Progenitor cell of endocrine pancreas (in vitro differentiated cells): ENCODE measurements around the gene PCDHA7. TPM values are rescaled to one million over a fixed set of nuclear protein-coding genes. Genes with fewer than 3 reads are reported as not detected.
"Not testable (repeated sequence)": the region's sequence is repeated elsewhere in the genome, so short reads cannot be mapped to it uniquely, and the experiment has no call there.

Experiments used
- DNase-seq: peaks from one replicate; pipeline ENCODE4 v3.0.0; 2021; ENCODE audit warnings: low spot score; ENCODE audit not compliant: unreplicated experiment
- H3K27ac Mint-ChIP-seq: 2 replicates; pipeline ENCODE4 v1.8.0; 2021; ENCODE audit warnings: mild to moderate bottlenecking, moderate library complexity, mixed read lengths
- H3K27me3 Mint-ChIP-seq: 2 replicates; pipeline ENCODE4 v1.8.0; 2021; ENCODE audit warnings: mixed read lengths
- H3K36me3 Mint-ChIP-seq: 2 replicates; pipeline ENCODE4 v1.8.0; 2022; ENCODE audit warnings: mixed read lengths; ENCODE audit not compliant: insufficient read depth
- H3K4me1 Mint-ChIP-seq: 2 replicates; pipeline ENCODE4 v1.8.0; 2021; ENCODE audit warnings: low read depth, mixed read lengths
- H3K4me3 Mint-ChIP-seq: 2 replicates; pipeline ENCODE4 v1.8.0; 2021; ENCODE audit warnings: low read depth, mild to moderate bottlenecking, moderate library complexity, mixed read lengths
- H3K9me3 Mint-ChIP-seq: 2 replicates; pipeline ENCODE4 v1.8.0; 2021; ENCODE audit warnings: low read depth, mixed read lengths
- CTCF ChIP-seq: fragments of 200-600 bp; sonication (generic); IDR thresholded peaks from one replicate; pipeline ENCODE4 v1.5.0; 2021; ENCODE audit warnings: antibody characterized with exemption, mild to moderate bottlenecking; ENCODE audit not compliant: unreplicated experiment
- long read RNA-seq: library from polyadenylated mRNA; unstranded; transcript quantifications from one replicate; pipeline ENCODE4 v2.0.0, GENCODE V29; 2020
- total RNA-seq: library from RNA; stranded (reverse); gene quantifications from 2 replicates; pipeline ENCODE4 v1.2.1, GENCODE V29; 2021

The PCDHA7 gene
- total RNA-seq: 4.3 and 4.9 TPM in 2 replicates
- long read RNA-seq, partial matches to known transcripts: 0 of 3 reads
- long read RNA-seq, other reads (novel, unspliced or antisense): 0 of 3 reads

- DNase-seq: no peak
- Mint-ChIP-seq H3K4me3 (peak within 1 kb of the TSS; percentile 65), H3K36me3 (peaks cover 59% of the 10 kb centered on the region), H3K27me3 (no peaks in the 10 kb centered on the region), H3K4me1 (no peaks in the 10 kb centered on the region), H3K9me3 (peaks cover 29% of the 10 kb centered on the region), H3K27ac (peak within 1 kb of the TSS; percentile 63)
- no peak for TF ChIP-seq CTCF
Measured at GRCh38 chr5:140833993-140834392, at the start of gene PCDHA7. Gene PCDHA7, plus strand, starts transcription at chr5:140834269. Its CDS starts 115 bp downstream, at chr5:140834384.

GRCh38 chr5:140785905-140786686 is 48.0 kb upstream of the PCDHA7 start, which contains the start of gene PCDHA1:
Gene PCDHA1, plus strand, starts transcription at chr5:140786140.
- TF ChIP-seq CTCF: no peak
- H3K36me3 Mint-ChIP-seq: peaks cover 4% of the 10 kb centered on the region
- no peaks in the 10 kb centered on the region for H3K27me3 Mint-ChIP-seq
- no peaks in the 10 kb centered on the region for H3K4me1 Mint-ChIP-seq
- no peak within 1 kb of the TSS for H3K4me3 Mint-ChIP-seq
- H3K27ac Mint-ChIP-seq: no peak within 1 kb of the TSS
- no peak for DNase-seq
- peaks cover 37% of the 10 kb centered on the region for H3K9me3 Mint-ChIP-seq

GRCh38 chr5:140787422-140787821 is 46.6 kb upstream of the PCDHA7 start:
- H3K9me3 Mint-ChIP-seq: peaks cover 34% of the 10 kb centered on the region
- H3K27ac Mint-ChIP-seq, DNase-seq: not testable (repeated sequence)

GRCh38 chr5:140787849-140788504 is 46.1 kb upstream of the PCDHA7 start:
- not testable (repeated sequence) for DNase-seq, H3K27me3 Mint-ChIP-seq, H3K4me3 Mint-ChIP-seq, H3K4me1 Mint-ChIP-seq, H3K36me3 Mint-ChIP-seq, H3K27ac Mint-ChIP-seq
- H3K9me3 Mint-ChIP-seq: peaks cover 29% of the 10 kb centered on the region

More at GRCh38 chr5:140787422-140787821, 46.6 kb upstream of the PCDHA7 start:
- not testable (repeated sequence) for H3K27me3 Mint-ChIP-seq, H3K4me3 Mint-ChIP-seq, H3K4me1 Mint-ChIP-seq, H3K36me3 Mint-ChIP-seq

- H3K9me3 Mint-ChIP-seq: peaks cover 21% of the 10 kb centered on the region
- DNase-seq: no peak
- H3K4me1 Mint-ChIP-seq: no peaks in the 10 kb centered on the region
- TF ChIP-seq CTCF: no peak
- H3K27me3 Mint-ChIP-seq: no peaks in the 10 kb centered on the region
- H3K4me3 Mint-ChIP-seq: no peak overlapping the region
- no peak overlapping the region for H3K27ac Mint-ChIP-seq
- H3K36me3 Mint-ChIP-seq: peaks cover 14% of the 10 kb centered on the region
Measured at GRCh38 chr5:140791089-140791488, 43.0 kb upstream of the PCDHA7 start.

- H3K4me3 Mint-ChIP-seq: peak within 1 kb of the TSS; percentile 80
- H3K36me3 Mint-ChIP-seq: peaks cover 24% of the 10 kb centered on the region
- no peaks in the 10 kb centered on the region for H3K4me1 Mint-ChIP-seq
- H3K27me3 Mint-ChIP-seq: no peaks in the 10 kb centered on the region
- H3K27ac Mint-ChIP-seq: peak within 1 kb of the TSS; percentile 88
- H3K9me3 Mint-ChIP-seq: peaks cover 20% of the 10 kb centered on the region
- no peak for DNase-seq
- TF ChIP-seq CTCF: peak; percentile 48
Measured at GRCh38 chr5:140794595-140795258, 39.3 kb upstream of the PCDHA7 start, which contains the start of gene PCDHA2. Gene PCDHA2, plus strand, starts transcription at chr5:140794852.
